GM19328 (cell line): ENCODE data around the gene SNURF.
"Not testable (repeated sequence)": the region's sequence is repeated elsewhere in the genome, so short reads cannot be mapped to it uniquely, and the experiment has no call there.

ENCODE experiments used
- ATAC-seq: cut with Tn5 transposase; IDR thresholded peaks from one replicate; pipeline ENCODE4 v1.9.1; 2021; ENCODE audit warnings: mild to moderate bottlenecking, moderate library complexity; ENCODE audit not compliant: unreplicated experiment

The SNURF gene

DNA sequence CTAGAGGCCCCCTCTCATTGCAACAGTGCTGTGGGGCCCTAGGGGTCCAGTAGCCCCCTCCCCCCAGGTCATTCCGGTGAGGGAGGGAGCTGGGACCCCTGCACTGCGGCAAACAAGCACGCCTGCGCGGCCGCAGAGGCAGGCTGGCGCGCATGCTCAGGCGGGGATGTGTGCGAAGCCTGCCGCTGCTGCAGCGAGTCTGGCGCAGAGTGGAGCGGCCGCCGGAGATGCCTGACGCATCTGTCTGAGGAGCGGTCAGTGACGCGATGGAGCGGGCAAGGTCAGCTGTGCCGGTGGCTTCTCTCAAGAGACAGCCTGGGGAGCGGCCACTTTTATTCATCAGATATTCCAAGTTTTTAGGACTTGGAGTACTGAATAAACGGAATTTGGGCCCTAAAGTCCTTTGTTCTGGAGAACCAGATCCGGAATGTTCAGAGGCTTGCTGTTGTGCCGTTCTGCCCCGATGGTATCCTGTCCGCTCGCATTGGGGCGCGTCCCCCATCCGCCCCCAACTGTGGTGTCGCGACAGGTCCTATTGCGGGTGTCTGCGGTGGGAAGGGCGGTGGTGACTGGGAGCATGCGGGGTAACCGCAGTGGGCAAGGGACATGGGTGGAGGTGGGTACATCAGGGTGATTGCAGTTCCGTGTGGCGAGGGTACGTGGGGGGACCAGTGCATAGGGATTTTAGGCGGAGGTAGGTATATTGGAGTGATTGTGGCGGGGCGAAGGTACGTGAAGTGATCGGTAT, at the start of gene SNURF, which contains the start of gene SNRPN:
Gene SNURF, plus strand, starts transcription at position 205 of the 748 bp plus-strand sequence. Its CDS starts 62 bp downstream, at position 267.
Gene SNRPN, plus strand, starts transcription at position 205 of the 748 bp plus-strand sequence. CDS start 19,467 bp downstream, outside the sequence.
- peak; percentile 54 for ATAC-seq

DNA sequence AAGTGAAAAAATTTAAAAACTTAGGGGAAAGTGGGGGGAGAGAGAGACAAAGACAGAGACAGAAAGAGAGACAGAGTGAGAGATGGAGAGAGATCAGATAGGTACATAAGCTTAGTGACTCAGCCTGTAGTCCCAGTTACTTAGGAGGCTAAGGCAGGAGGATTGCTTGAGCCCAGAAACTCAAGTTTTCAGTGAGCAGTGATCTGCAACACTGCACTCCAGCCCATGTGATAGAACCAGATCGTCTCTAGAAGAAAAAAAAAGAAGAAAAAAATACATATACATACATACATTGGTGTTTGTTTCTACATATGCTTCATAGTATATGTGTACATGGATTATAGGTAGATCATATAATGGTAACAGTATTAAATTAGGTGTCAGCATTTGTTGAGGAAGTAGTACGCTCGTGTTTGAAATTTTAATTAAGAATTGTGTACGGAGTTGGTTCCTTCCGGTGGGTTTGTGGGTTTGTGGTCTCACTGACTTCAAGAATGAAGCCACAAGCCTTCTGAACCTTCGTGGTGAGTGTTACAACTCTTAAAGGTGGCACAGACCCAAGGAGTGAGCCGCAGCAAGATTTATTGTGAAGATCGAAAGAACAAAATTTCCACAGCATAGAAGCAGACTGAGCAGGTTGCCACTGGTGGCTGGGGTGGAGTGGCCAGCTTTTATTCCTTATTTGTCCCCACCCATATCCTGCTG, 38.3 kb upstream of the SNURF start:
- ATAC-seq, result no peak

DNA sequence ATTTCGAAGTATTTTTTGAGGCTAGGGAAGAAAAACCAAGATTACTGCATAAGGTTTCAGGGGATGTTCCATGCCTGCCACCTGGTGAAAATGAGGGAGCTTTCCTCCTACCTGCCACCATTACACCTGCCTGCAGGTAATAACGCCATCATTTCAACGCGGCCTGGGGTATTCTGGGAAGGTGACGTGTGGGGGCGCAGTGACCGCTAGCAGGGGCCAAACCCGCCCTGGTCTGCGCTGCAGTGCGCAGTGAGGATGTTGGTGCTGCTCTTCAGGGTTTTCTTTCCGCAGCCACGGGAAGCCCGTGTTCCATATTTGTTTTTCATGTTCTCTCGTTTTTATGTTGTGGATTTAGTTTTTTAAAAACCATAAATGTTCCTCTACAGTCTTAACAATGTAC, 37.4 kb upstream of the SNURF start:
- ATAC-seq, result no peak

- no peak for ATAC-seq
Measured at GRCh38 chr15:24919446-24919845, 35.3 kb upstream of the SNURF start.

DNA sequence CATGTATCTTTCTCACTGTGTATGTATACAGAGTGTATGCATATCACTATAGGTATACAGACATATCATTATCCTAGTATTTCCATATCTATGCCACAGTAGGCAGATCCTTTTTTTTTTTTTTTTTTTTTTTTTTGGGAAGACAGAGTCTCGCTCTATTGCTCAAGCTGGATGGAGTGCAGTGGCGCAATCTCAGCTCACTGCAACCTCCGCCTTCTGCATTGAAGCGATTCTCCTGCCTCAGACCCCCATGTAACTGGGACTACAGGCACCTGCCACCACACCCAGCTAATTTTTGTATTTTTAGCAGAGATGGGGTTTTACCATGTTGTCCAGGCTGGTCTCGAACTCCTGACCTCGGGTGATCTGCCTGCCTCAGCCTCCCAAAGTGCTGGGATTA, 32.0 kb upstream of the SNURF start:
- ATAC-seq, result not testable (repeated sequence)

DNA sequence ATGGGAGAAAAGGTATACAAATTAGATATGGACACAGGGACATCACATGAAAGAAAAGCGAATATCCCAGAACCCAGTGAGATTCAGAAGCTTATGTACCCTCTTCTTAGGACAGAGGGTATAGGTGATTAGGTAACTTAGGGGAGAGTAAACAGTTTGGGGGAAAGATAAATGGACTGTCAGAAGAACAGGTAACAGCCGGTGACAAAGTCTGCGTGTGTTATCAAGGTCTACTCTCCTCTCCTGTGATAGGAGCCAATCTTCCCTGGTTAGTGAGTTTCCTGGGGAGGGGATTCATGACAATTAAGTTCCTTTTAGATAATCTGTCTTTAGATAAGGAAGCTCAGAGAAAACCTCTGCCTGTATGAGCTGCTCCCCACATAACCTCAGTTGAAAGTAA, 30.6 kb upstream of the SNURF start:
- ATAC-seq, result no peak

DNA sequence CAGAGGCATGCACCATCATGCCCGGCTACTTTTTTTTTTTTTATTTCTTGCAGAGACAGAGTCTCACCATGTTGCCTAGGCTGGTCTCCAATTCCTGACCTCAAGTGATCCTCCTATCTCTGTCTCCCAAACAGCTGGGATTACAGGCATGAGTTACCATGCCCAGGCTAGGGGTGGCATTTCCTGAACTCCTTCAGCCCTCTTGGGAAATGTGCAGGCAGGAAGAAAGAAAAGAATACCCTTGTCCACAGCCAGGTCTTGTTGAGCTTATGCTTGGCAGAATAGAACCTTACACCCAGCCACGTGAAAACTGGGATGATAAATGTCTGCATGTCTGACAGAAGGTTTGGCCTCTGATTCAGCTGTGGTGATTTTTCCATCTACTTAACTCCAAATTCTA, 30.2 kb upstream of the SNURF start:
- ATAC-seq, result no peak

DNA sequence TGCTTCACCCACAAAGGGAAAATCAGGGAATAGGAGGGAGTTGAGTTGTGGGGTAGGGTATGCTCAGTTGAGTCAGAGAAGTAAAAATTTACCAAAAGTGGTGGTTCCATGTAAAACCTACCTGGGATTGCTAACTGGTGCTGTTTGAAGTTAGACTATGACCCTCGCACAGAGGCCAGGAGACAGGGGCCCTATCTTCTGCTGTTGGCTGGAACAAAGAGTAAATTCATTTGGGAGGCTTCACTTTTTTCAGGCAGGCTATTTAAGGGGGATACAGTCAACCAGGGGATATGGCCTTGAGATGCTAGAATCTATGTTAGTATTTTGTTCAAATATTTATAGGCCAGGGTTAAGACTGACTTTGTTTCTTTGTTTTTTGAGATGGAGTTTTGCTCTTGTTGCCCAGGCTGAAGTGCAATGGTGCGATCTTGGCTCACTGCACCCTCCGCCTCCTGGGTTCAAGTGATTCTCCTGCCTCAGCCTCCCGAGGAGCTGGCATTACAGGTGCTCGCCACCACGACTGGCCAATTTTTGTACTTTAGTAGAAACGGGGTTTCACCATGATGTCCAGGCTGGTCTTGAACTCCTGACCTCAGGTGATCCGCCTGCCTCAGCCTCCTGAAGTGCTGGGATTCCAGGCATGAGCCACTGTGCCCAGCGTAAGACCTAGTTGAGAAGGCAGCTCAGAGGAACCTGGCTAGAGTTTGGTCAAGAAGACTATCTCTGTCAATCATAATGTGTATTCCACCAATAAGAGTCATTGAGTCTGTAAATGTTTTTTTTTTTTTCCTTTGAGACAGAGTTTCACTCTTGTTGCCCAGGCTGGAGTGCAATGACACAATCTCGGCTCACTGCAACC, 22.7 kb upstream of the SNURF start:
- ATAC-seq, result not testable (repeated sequence)

DNA sequence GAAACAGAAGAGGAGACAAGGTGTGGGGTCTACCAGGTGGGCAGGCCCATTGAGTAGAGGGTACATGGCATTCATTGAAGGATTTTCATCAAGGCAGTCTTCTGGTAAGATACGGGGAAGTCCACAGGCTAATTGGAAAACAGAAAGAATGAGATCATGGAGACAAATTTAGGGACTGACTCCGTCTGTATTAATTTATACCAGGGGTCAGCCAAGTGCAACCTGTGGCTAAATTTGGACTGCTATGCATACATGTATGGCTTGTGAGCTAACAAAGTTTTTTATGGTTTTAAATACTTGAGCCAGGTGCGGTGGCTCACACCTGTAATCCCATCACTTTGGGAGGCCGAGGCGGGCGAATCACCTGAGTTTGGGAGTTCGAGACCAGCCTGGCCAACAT, 21.1 kb upstream of the SNURF start:
- ATAC-seq, result no peak

DNA sequence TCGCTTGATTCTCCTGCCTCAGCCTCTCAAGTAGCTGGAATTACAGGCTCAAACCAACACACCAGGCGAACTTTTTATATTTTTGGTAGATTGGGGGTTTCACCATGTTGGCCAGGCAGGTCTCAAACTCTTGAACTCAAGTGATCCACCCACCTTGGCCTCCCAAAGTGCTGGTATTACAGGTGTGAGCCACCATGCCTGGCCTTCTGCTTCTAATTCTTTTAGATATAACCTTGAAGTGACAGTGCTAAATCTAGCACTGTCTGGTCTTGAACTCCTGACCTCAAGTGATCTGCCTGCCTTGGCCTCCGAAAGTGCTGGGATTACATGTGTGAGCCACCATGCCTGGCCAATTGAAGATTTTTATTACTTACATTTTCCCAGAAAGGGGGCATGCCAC, 16.6 kb upstream of the SNURF start:
- not testable (repeated sequence) for ATAC-seq

DNA sequence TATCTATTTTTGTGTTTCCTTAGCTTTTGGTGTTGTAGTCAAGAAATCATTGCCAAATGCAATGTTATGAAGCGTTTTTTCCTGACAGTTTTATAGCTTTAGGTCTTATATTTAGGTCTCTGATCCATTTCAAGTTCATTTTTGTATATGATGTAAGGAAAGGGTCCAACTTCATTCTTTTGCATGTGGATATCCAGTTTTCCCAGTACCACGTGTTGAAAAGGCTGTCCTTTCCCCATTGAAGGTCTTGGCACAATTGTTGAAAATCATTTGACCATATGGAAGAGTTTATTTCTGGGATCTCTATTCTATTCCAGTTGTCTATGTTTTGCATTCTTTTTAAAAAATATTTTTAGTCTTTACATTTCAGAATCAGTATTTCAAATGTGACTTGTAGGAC, 14.6 kb upstream of the SNURF start:
- no peak for ATAC-seq

- no peak for ATAC-seq
Measured at GRCh38 chr15:24943361-24943760, 11.4 kb upstream of the SNURF start.

DNA sequence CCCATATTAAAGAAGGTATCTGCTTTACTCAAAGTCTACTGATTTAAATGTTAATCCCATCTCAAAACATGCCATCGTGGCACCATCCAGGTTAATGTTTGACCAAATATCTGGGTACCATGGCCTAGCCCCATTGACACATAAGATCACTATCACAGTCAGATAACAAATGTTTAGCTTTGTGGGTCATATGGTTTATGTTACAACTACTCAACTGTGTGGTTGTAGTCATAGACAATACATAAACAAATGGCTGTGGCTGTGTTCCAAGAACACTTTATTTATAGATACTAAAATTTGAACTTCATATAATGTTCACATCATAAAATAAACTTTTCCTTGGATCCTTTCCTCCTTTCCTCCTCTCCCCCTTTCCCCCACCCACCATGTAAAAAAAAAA, 9.8 kb upstream of the SNURF start:
- no peak for ATAC-seq

GRCh38 chr15:24945711-24946110, 9.1 kb upstream of the SNURF start:
- ATAC-seq, result no peak

- no peak for ATAC-seq
Measured at GRCh38 chr15:24948495-24948894, 6.3 kb upstream of the SNURF start.

DNA sequence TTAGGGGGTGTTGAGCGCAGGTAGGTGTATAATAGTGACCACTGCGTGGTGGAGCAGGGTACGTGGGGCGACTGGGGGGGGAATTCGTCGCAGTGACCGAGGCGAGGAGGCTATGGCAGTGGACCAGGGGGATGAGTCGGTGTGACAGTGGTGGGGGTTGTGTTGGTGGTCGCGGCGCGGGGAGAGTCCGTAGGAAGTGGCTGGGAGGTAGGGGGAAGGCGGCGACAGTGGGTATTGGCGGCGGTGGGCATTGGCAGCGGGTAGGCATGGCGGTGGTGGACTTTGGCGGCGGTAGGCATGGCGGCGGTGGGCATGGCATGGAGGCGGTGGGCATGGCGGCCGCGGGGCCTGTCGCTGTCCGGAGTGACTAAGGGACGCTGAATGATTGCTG, 739 bp downstream of the SNURF start:
- ATAC-seq, result no peak

GRCh38 chr15:24956111-24956838, 1.5 kb downstream of the SNURF start:
- ATAC-seq, result peak; percentile 75

DNA sequence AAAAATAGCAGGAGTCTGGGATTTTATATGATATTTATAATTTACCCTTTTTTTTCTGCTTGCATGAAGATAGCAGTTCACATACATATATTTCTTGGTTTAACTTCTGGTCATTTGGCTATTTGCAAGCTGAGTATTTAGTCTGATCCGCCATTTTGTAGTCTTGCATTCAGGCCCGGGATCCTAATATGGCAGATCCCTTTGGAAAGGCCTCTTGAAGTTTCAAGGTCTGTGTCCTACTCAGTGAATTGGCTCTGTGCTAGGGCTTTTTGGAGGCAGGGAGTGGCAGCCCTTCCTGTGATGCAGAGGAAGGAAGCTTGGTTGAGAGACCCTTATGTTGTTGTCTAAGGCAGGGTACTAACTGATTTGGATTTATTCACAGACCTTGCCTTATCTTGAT, 2.9 kb downstream of the SNURF start:
- ATAC-seq, result no peak

- no peak for ATAC-seq
Measured at GRCh38 chr15:24961967-24962366, 7.2 kb downstream of the SNURF start.

GRCh38 chr15:24962880-24963279, 8.1 kb downstream of the SNURF start:
- no peak for ATAC-seq
